ENCODE measurements around the gene CELSR3.

DNA sequence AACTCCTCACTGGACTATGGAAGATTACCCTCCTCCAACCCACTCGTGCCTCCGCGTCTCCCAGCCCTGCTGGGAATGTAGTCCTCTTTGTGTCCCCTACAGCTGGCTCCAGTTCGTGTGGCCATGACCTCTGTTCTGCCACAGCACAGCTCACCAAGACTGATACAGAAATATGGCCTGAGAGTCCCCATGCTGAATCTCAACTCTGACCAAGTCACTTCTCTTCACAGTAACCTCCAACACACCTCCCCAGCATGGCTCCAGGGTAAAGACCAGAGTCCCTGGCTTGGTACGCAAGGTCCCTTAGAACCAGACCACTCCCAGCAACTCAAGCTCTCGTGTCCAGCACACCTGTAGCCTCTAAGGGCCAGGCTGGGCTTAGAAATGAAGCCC is 65.3 kb downstream of the CELSR3 start:
- TF ChIP-seq POLR2AphosphoS5 (IDR thresholded peaks at IDR 0.05; ENCODE audit: low read depth, low read length) (no peak), POLR2A (IDR thresholded peaks at IDR 0.05; ENCODE audit: low read depth, low read length) (no peak)

Measured in GM12892 (cell line).